ENCODE data around the gene PDE6H.
A peak's percentile ranks its signal among the peaks of the same experiment; 100 is the strongest.

PDE6H gene

GRCh38 chr12:14993117-14993516, 20.3 kb downstream of the PDE6H start:
- no peaks in the 10 kb centered on the region for H3K27me3 ChIP-seq (replicated peaks)
- H3K36me3 ChIP-seq (replicated peaks) = no peaks in the 10 kb centered on the region
- H3K4me3 ChIP-seq (ENCODE audit: low read depth, low read length) = no peak overlapping the region
- DNase-seq = peak; percentile 13
- TF ChIP-seq CTCF (IDR thresholded peaks at IDR 0.05; ENCODE audit: low read depth, low read length, missing control alignments) = no peak
- in situ Hi-C loops (cut with HindIII; ENCODE audit: low pct_ligation_motif_present, low sequenced_read_pairs) = no loop called here
- no peak overlapping the region for H3K27ac ChIP-seq

- H3K27ac ChIP-seq = no peak overlapping the region
- no peaks in the 10 kb centered on the region for H3K36me3 ChIP-seq (replicated peaks)
- H3K27me3 ChIP-seq (replicated peaks) = no peaks in the 10 kb centered on the region
- H3K4me3 ChIP-seq (ENCODE audit: low read depth, low read length) = no peak overlapping the region
- peak; percentile 80 for DNase-seq
- in situ Hi-C loops (cut with HindIII; ENCODE audit: low pct_ligation_motif_present, low sequenced_read_pairs) = no loop called here
- TF ChIP-seq CTCF (IDR thresholded peaks at IDR 0.05; ENCODE audit: low read depth, low read length, missing control alignments) = no peak
Observed at GRCh38 chr12:14993537-14994266, 20.9 kb downstream of the PDE6H start.

DNA sequence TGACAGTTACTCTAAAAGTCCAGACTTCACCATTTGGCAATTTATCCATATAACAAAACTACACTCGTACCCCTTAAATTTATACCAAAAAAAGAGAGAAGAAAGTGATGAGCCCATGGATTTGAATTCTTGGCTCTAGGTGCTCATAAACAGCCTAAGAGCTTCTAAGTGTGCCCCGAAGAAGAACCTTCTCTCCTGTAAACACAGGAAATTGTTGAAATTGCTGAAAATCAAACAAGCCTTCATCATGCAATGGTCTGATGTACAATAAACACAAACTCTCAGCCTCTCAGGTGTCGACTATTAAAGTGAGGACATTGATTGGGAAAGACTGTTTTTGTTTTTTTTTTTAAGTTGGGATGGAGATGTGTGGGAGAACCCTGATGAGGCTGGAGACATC, 21.8 kb downstream of the PDE6H start:
- in situ Hi-C loops (cut with HindIII; ENCODE audit: low pct_ligation_motif_present, low sequenced_read_pairs) = no loop called here
- DNase-seq = no peak
- H3K27me3 ChIP-seq (replicated peaks) = no peaks in the 10 kb centered on the region
- H3K4me3 ChIP-seq (ENCODE audit: low read depth, low read length) = no peak overlapping the region
- no peaks in the 10 kb centered on the region for H3K36me3 ChIP-seq (replicated peaks)
- H3K27ac ChIP-seq = no peak overlapping the region
- TF ChIP-seq CTCF (IDR thresholded peaks at IDR 0.05; ENCODE audit: low read depth, low read length, missing control alignments) = no peak

- Histone ChIP-seq H3K4me3 (ENCODE audit: low read depth, low read length) (no peak overlapping the region), H3K27me3 (replicated peaks) (no peaks in the 10 kb centered on the region), H3K36me3 (replicated peaks) (no peaks in the 10 kb centered on the region), H3K27ac (no peak overlapping the region)
- peak; percentile 41 for TF ChIP-seq CTCF (IDR thresholded peaks at IDR 0.05; ENCODE audit: low read depth, low read length, missing control alignments)
- DNase-seq = no peak
- in situ Hi-C loops (cut with HindIII; ENCODE audit: low pct_ligation_motif_present, low sequenced_read_pairs) = no loop called here
Observed at GRCh38 chr12:14995583-14996425, 23.0 kb downstream of the PDE6H start.

- DNase-seq = no peak
- Histone ChIP-seq H3K36me3 (replicated peaks) (no peaks in the 10 kb centered on the region), H3K27ac (no peak overlapping the region), H3K27me3 (replicated peaks) (no peaks in the 10 kb centered on the region), H3K4me3 (ENCODE audit: low read depth, low read length) (no peak overlapping the region)
- no peak for TF ChIP-seq CTCF (IDR thresholded peaks at IDR 0.05; ENCODE audit: low read depth, low read length, missing control alignments)
- in situ Hi-C loops (cut with HindIII; ENCODE audit: low pct_ligation_motif_present, low sequenced_read_pairs) = no loop called here
Observed at GRCh38 chr12:14997998-14998397, 25.2 kb downstream of the PDE6H start.

All from brain microvascular endothelial cell (primary cell).